HG02938 (cell line): ENCODE measurements around the gene PUDP.
"Not testable (repeated sequence)": the region's sequence is repeated elsewhere in the genome, so short reads cannot be mapped to it uniquely, and the experiment has no call there.

Source experiments
- ATAC-seq: cut with Tn5 transposase; IDR thresholded peaks from one replicate; pipeline ENCODE4 v1.9.1; 2021; ENCODE audit warnings: mild to moderate bottlenecking, moderate library complexity; ENCODE audit not compliant: unreplicated experiment

Gene PUDP

GRCh38 chrX:7147978-7148854, at the start of gene PUDP:
TSS of gene PUDP (minus strand) at chrX:7148153. CDS start at chrX:7148113, 40 bp downstream.
- ATAC-seq: peak; percentile 61

- no peak for ATAC-seq
Measured at GRCh38 chrX:7194606-7195005, 46.7 kb upstream of the PUDP start.

GRCh38 chrX:7192871-7193270, 44.9 kb upstream of the PUDP start:
- ATAC-seq: no peak

- no peak for ATAC-seq
Measured at GRCh38 chrX:7191681-7192110, 43.7 kb upstream of the PUDP start.

GRCh38 chrX:7190157-7190556, 42.2 kb upstream of the PUDP start:
- ATAC-seq: no peak

- no peak for ATAC-seq
Measured at GRCh38 chrX:7188672-7189071, 40.7 kb upstream of the PUDP start.

- ATAC-seq: no peak
Measured at GRCh38 chrX:7184816-7185215, 36.9 kb upstream of the PUDP start.

GRCh38 chrX:7179446-7179845, 31.5 kb upstream of the PUDP start:
- no peak for ATAC-seq

GRCh38 chrX:7178859-7179258, 30.9 kb upstream of the PUDP start:
- not testable (repeated sequence) for ATAC-seq

- no peak for ATAC-seq
Measured at GRCh38 chrX:7170898-7171297, 22.9 kb upstream of the PUDP start.

- no peak for ATAC-seq
Measured at GRCh38 chrX:7169627-7170026, 21.7 kb upstream of the PUDP start.

- ATAC-seq: no peak
Measured at GRCh38 chrX:7168371-7168770, 20.4 kb upstream of the PUDP start.

- ATAC-seq: no peak
Measured at GRCh38 chrX:7164174-7164573, 16.2 kb upstream of the PUDP start.

- ATAC-seq: no peak
Measured at GRCh38 chrX:7163146-7163677, 15.3 kb upstream of the PUDP start.

- ATAC-seq: no peak
Measured at GRCh38 chrX:7159149-7159861, 11.4 kb upstream of the PUDP start.

GRCh38 chrX:7158468-7158990, 10.6 kb upstream of the PUDP start:
- no peak for ATAC-seq

GRCh38 chrX:7156879-7157278, 8.9 kb upstream of the PUDP start:
- ATAC-seq: no peak

GRCh38 chrX:7155163-7155562, 7.2 kb upstream of the PUDP start:
- ATAC-seq: no peak

GRCh38 chrX:7154041-7154597, 6.2 kb upstream of the PUDP start:
- ATAC-seq: no peak

- ATAC-seq: no peak
Measured at GRCh38 chrX:7153231-7153630, 5.3 kb upstream of the PUDP start.

- ATAC-seq: peak; percentile 23
Measured at GRCh38 chrX:7149411-7149810, 1.5 kb upstream of the PUDP start.
